GM23338 (cell line): ENCODE data around the gene ASXL2. TPM values are rescaled to one million over a fixed set of nuclear protein-coding genes. Genes with fewer than 3 reads are reported as not detected.

Experiments
- ATAC-seq: fragments of 200-7000 bp; cut with Tn5 transposase; 3 replicates; pipeline ENCODE4 v1.9.1; 2020
- DNase-seq: peaks from one replicate; pipeline ENCODE4 v3.0.0-alpha.2; 2015; ENCODE audit warnings: low spot score
- H2AFZ ChIP-seq: fragments of 200-600 bp; sonication (generic); 2 replicates; pipeline ENCODE4 v1.8.0; 2016; ENCODE audit warnings: antibody characterized with exemption, mild to moderate bottlenecking, moderate library complexity
- H3F3A ChIP-seq: fragments of 200-600 bp; sonication (generic); replicated peaks from 2 replicates; pipeline ENCODE4 v1.8.0; 2017; ENCODE audit warnings: antibody characterized with exemption, mixed run types, low read depth
- H3K27ac ChIP-seq: fragments of 200-600 bp; sonication (generic); 2 replicates; pipeline ENCODE4 v1.6.1; 2016; ENCODE audit warnings: low read depth
- H3K27me3 ChIP-seq: fragments of 200-600 bp; sonication (generic); 2 replicates; pipeline ENCODE4 v1.8.0; 2016; ENCODE audit warnings: mild to moderate bottlenecking, mixed run types, moderate library complexity; ENCODE audit not compliant: insufficient read depth
- H3K36me3 ChIP-seq: fragments of 200-600 bp; sonication (generic); 2 replicates; pipeline ENCODE4 v1.8.0; 2016; ENCODE audit warnings: mild to moderate bottlenecking; ENCODE audit not compliant: insufficient read depth
- H3K4me1 ChIP-seq: fragments of 200-600 bp; sonication (generic); 2 replicates; pipeline ENCODE4 v1.8.0; 2016; ENCODE audit warnings: mild to moderate bottlenecking, moderate library complexity; ENCODE audit not compliant: insufficient read depth
- H3K4me2 ChIP-seq: fragments of 200-600 bp; sonication (generic); 2 replicates; pipeline ENCODE4 v1.7.1; 2017; ENCODE audit warnings: mixed run types
- H3K4me3 ChIP-seq: fragments of 200-600 bp; sonication (generic); 2 replicates; pipeline ENCODE4 v1.6.1; 2016; ENCODE audit warnings: mixed run types
- H3K79me2 ChIP-seq: fragments of 200-600 bp; sonication (generic); replicated peaks from 2 replicates; pipeline ENCODE4 v1.8.0; 2017; ENCODE audit warnings: mild to moderate bottlenecking; ENCODE audit not compliant: insufficient read depth
- H3K9me2 ChIP-seq: fragments of 200-600 bp; sonication (generic); 2 replicates; pipeline ENCODE4 v1.8.0; 2017; ENCODE audit not compliant: insufficient read depth
- H4K20me1 ChIP-seq: fragments of 200-600 bp; sonication (generic); replicated peaks from 2 replicates; pipeline ENCODE4 v1.8.0; 2017; ENCODE audit warnings: mild to moderate bottlenecking; ENCODE audit not compliant: insufficient read depth
- H3K27ac Mint-ChIP-seq: 2 replicates; pipeline ENCODE4 v1.8.0; 2020; ENCODE audit warnings: inconsistent platforms, mild to moderate bottlenecking, moderate library complexity, mixed read lengths
- H3K27me3 Mint-ChIP-seq: 3 replicates; pipeline ENCODE4 v1.8.0; 2022; ENCODE audit warnings: low read depth, mild to moderate bottlenecking, moderate library complexity, mixed read lengths, inconsistent platforms; ENCODE audit not compliant: insufficient read depth, poor library complexity
- H3K36me3 Mint-ChIP-seq: 3 replicates; pipeline ENCODE4 v1.8.0; 2021; ENCODE audit warnings: low read depth, mild to moderate bottlenecking, inconsistent platforms, moderate library complexity, mixed read lengths
- H3K4me1 Mint-ChIP-seq: 3 replicates; pipeline ENCODE4 v1.8.0; 2020; ENCODE audit warnings: mild to moderate bottlenecking, inconsistent platforms, mixed read lengths
- H3K4me3 Mint-ChIP-seq: 3 replicates; pipeline ENCODE4 v1.8.0; 2021; ENCODE audit warnings: moderate library complexity, mild to moderate bottlenecking, inconsistent platforms, mixed read lengths
- H3K9me3 Mint-ChIP-seq: 3 replicates; pipeline ENCODE4 v1.8.0; 2020; ENCODE audit warnings: moderate library complexity, mild to moderate bottlenecking, inconsistent platforms, mixed read lengths
- CREB1 ChIP-seq: fragments of 250-450 bp; sonication (Bioruptor Pico); IDR thresholded peaks from 2 replicates; pipeline ENCODE4 v1.5.0; 2020; ENCODE audit warnings: low read depth, mild to moderate bottlenecking, moderate library complexity
- JUNB ChIP-seq: IDR thresholded peaks from one replicate; pipeline ENCODE4 v1.6.1; 2016; ENCODE audit warnings: antibody characterized with exemption; ENCODE audit not compliant: unreplicated experiment
- NANOG ChIP-seq: IDR thresholded peaks from 2 replicates; pipeline ENCODE4 v1.6.1; 2016; ENCODE audit warnings: antibody characterized with exemption, borderline replicate concordance
- STAT1 ChIP-seq: IDR thresholded peaks from one replicate; pipeline ENCODE4 v1.6.1; 2016; ENCODE audit warnings: antibody characterized with exemption; ENCODE audit not compliant: unreplicated experiment
- ZNF114 ChIP-seq: fragments of 250-450 bp; sonication (Bioruptor Pico); IDR thresholded peaks from 2 replicates; pipeline ENCODE4 v1.5.0; 2020; ENCODE audit warnings: mild to moderate bottlenecking, moderate library complexity
- ZNF462 ChIP-seq: fragments of 250-450 bp; sonication (Bioruptor Pico); IDR thresholded peaks from 2 replicates; pipeline ENCODE4 v1.5.0; 2020; ENCODE audit warnings: mild to moderate bottlenecking, moderate library complexity
- polyA plus RNA-seq: library from polyadenylated mRNA; unstranded; fragments of >200 nt; fragmentation: Nextera tagmentation; extraction: Ambion mirVana; gene quantifications from 2 replicates; pipeline ENCODE4 v1.2.1, GENCODE V29; 2016
- total RNA-seq: library from RNA; depleted of rRNA; stranded (reverse); fragments of >200 nt; shearing (Covaris generic); gene quantifications from 2 replicates; pipeline ENCODE4 v1.2.3, GENCODE V29; 2014
- TF ChIP-seq, protein P1 (sequence below): IDR thresholded peaks from one replicate; pipeline ENCODE4 v1.6.1; 2018; ENCODE audit warnings: antibody characterized with exemption; ENCODE audit not compliant: unreplicated experiment
- TF ChIP-seq, protein P2 (sequence below), 2 experiments: fragments of 200-600 bp in 1 of 2; sonication (generic) in 1 of 2; conservative IDR thresholded peaks; 2 replicates each; pipeline versions ENCODE4 v1.5.1 to v1.6.1; 2016 to 2017; ENCODE audit warnings: antibody characterized with exemption in 2 of 2, low read depth in 2 of 2, mild to moderate bottlenecking in 2 of 2, moderate library complexity in 1 of 2
- TF ChIP-seq, protein P3 (sequence below): IDR thresholded peaks from 2 replicates; pipeline ENCODE4 v1.6.1; 2016; ENCODE audit warnings: antibody characterized with exemption

ASXL2 gene
- total and polyA plus RNA-seq, 2 experiments from 2014 or later = 7.0 to 21.8 TPM

DNA sequence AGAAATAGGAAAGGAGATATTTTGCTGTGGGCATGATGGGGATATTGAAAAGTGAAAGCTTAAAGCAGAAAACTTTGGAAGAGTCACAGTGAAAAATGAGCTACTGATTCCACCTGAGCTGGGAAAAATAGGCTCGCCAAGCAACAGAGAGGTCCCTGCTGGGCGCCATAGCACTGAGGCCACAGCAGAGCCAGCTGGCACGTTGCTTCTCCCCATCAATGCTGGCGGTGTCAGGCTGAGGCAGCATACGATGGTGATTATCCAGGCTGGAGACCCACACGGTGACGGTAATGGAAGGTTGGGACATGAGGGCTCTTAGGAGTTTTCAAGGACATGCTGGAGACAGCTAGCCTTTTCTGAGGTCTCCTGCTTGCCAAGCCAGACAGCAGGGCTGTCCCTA lies 179.1 kb downstream of the ASXL2 start:
- no peak for TF ChIP-seq CREB1 (CRISPR knock-in tag)
- TF ChIP-seq JUNB = no peak
- TF ChIP-seq STAT1 = no peak
- no peak for TF ChIP-seq ZNF462
- TF ChIP-seq, protein P1, sequence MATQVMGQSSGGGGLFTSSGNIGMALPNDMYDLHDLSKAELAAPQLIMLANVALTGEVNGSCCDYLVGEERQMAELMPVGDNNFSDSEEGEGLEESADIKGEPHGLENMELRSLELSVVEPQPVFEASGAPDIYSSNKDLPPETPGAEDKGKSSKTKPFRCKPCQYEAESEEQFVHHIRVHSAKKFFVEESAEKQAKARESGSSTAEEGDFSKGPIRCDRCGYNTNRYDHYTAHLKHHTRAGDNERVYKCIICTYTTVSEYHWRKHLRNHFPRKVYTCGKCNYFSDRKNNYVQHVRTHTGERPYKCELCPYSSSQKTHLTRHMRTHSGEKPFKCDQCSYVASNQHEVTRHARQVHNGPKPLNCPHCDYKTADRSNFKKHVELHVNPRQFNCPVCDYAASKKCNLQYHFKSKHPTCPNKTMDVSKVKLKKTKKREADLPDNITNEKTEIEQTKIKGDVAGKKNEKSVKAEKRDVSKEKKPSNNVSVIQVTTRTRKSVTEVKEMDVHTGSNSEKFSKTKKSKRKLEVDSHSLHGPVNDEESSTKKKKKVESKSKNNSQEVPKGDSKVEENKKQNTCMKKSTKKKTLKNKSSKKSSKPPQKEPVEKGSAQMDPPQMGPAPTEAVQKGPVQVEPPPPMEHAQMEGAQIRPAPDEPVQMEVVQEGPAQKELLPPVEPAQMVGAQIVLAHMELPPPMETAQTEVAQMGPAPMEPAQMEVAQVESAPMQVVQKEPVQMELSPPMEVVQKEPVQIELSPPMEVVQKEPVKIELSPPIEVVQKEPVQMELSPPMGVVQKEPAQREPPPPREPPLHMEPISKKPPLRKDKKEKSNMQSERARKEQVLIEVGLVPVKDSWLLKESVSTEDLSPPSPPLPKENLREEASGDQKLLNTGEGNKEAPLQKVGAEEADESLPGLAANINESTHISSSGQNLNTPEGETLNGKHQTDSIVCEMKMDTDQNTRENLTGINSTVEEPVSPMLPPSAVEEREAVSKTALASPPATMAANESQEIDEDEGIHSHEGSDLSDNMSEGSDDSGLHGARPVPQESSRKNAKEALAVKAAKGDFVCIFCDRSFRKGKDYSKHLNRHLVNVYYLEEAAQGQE = no peak
- TF ChIP-seq, protein P2, sequence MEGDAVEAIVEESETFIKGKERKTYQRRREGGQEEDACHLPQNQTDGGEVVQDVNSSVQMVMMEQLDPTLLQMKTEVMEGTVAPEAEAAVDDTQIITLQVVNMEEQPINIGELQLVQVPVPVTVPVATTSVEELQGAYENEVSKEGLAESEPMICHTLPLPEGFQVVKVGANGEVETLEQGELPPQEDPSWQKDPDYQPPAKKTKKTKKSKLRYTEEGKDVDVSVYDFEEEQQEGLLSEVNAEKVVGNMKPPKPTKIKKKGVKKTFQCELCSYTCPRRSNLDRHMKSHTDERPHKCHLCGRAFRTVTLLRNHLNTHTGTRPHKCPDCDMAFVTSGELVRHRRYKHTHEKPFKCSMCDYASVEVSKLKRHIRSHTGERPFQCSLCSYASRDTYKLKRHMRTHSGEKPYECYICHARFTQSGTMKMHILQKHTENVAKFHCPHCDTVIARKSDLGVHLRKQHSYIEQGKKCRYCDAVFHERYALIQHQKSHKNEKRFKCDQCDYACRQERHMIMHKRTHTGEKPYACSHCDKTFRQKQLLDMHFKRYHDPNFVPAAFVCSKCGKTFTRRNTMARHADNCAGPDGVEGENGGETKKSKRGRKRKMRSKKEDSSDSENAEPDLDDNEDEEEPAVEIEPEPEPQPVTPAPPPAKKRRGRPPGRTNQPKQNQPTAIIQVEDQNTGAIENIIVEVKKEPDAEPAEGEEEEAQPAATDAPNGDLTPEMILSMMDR (conservative IDR thresholded peaks at IDR 0.05; ENCODE audit: low read depth in 2 of 2) = no peak
- TF ChIP-seq NANOG = no peak
- no peak for TF ChIP-seq ZNF114 (CRISPR knock-in tag)
- TF ChIP-seq, protein P3, sequence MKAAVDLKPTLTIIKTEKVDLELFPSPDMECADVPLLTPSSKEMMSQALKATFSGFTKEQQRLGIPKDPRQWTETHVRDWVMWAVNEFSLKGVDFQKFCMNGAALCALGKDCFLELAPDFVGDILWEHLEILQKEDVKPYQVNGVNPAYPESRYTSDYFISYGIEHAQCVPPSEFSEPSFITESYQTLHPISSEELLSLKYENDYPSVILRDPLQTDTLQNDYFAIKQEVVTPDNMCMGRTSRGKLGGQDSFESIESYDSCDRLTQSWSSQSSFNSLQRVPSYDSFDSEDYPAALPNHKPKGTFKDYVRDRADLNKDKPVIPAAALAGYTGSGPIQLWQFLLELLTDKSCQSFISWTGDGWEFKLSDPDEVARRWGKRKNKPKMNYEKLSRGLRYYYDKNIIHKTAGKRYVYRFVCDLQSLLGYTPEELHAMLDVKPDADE = no peak
- H3K9me2 ChIP-seq = no peaks in the 10 kb centered on the region
- H3K4me2 ChIP-seq = no peak overlapping the region

More for the DNA sequence above, 179.1 kb downstream of the ASXL2 start:
- Histone ChIP-seq H4K20me1 (no peaks in the 10 kb centered on the region), H3K27me3 (no peaks in the 10 kb centered on the region), H3K4me3 (no peak overlapping the region), H2AFZ (peak overlapping the region; percentile 98; the same call in 1 of the 2 replicates), H3K79me2 (no peaks in the 10 kb centered on the region), H3K4me1 (peaks cover 14% of the 10 kb centered on the region), H3K27ac (no peak overlapping the region), H3K36me3 (no peaks in the 10 kb centered on the region), H3F3A (no peaks in the 10 kb centered on the region)
- Mint-ChIP-seq H3K27me3 (no peaks in the 10 kb centered on the region), H3K4me1 (0 out of 3 replicates have a peak, but pooled peaks cover 2% of the 10 kb centered on the region), H3K36me3 (no peaks in the 10 kb centered on the region), H3K27ac (no peak overlapping the region), H3K9me3 (no peaks in the 10 kb centered on the region), H3K4me3 (no peak overlapping the region)
- DNase-seq (no peak), ATAC-seq (peak; percentile 7; the same call in 1 of the 3 replicates)
